OCI-LY7 (cell line): ENCODE measurements around the gene SRC. TPM values are rescaled to one million over a fixed set of nuclear protein-coding genes. Genes with fewer than 3 reads are reported as not detected.

Experiments used
- BruUV-seq: library from RNA; stranded (reverse); fragments of 400-500 nt; replicated peaks from 2 replicates; lab custom pipeline; 2021; lab: Mats Ljungman, UMichigan
- CTCF ChIA-PET: fragments of 300-600 bp; sonication (Branson Sonifier 250); formaldehyde crosslinking; loops from one replicate; lab custom pipeline; 2022; ENCODE audit warnings: antibody characterized with exemption; ENCODE audit not compliant: unreplicated experiment; lab: Charles Lee
- POLR2A ChIA-PET: fragments of 300-600 bp; sonication (Branson Sonifier 250); formaldehyde crosslinking; loops from one replicate; lab custom pipeline; 2022; ENCODE audit warnings: antibody characterized with exemption; lab: Charles Lee
- DNase-seq: peaks from one replicate; pipeline ENCODE4 v3.0.0-alpha.2; 2015; ENCODE audit warnings: low spot score
- H2AFZ ChIP-seq: fragments of 200-600 bp; sonication (generic), shearing (Covaris generic); 2 replicates; pipeline ENCODE4 v1.6.1; 2014; ENCODE audit warnings: mild to moderate bottlenecking, antibody characterized with exemption, low read length, moderate library complexity
- H3K27ac ChIP-seq: fragments of 200-600 bp; sonication (generic); 2 replicates; pipeline ENCODE4 v1.5.1; 2014; ENCODE audit warnings: mixed run types, low read depth, mild to moderate bottlenecking, moderate library complexity, low read length, inconsistent platforms; ENCODE audit not compliant: poor library complexity, severe bottlenecking
- H3K36me3 ChIP-seq: fragments of 200-600 bp; sonication (generic); 2 replicates; pipeline ENCODE4 v1.6.1; 2014; ENCODE audit warnings: mild to moderate bottlenecking, antibody characterized with exemption, low read length, moderate library complexity, mixed read lengths; ENCODE audit not compliant: insufficient read depth
- H3K4me1 ChIP-seq: fragments of 200-600 bp; sonication (generic); 2 replicates; pipeline ENCODE4 v1.5.1; 2014; ENCODE audit warnings: mild to moderate bottlenecking, low read length; ENCODE audit not compliant: insufficient read depth, poor library complexity, severe bottlenecking
- H3K4me2 ChIP-seq: fragments of 200-600 bp; sonication (generic); 2 replicates; pipeline ENCODE4 v1.6.1; 2014; ENCODE audit warnings: mild to moderate bottlenecking, low read length
- H3K4me3 ChIP-seq: fragments of 200-600 bp; sonication (generic); 2 replicates; pipeline ENCODE4 v1.5.1; 2014; ENCODE audit warnings: mild to moderate bottlenecking, low read depth, low read length; ENCODE audit not compliant: poor library complexity, severe bottlenecking
- H3K79me2 ChIP-seq: fragments of 200-600 bp; sonication (generic); 2 replicates; pipeline ENCODE4 v1.6.1; 2016; ENCODE audit warnings: low read depth, mild to moderate bottlenecking, low read length, moderate library complexity, mixed read lengths; ENCODE audit not compliant: insufficient read depth
- H3K9me2 ChIP-seq: fragments of 200-600 bp; sonication (generic); 2 replicates; pipeline ENCODE4 v1.6.1; 2016; ENCODE audit warnings: mild to moderate bottlenecking, low read length, mixed read lengths; ENCODE audit not compliant: insufficient read depth
- H3K9me3 ChIP-seq: fragments of 200-600 bp; sonication (generic); 2 replicates; pipeline ENCODE4 v1.6.1; 2014; ENCODE audit warnings: mild to moderate bottlenecking, mixed run types, low read length, mixed read lengths
- H4K20me1 ChIP-seq: fragments of 200-600 bp; sonication (generic); 2 replicates; pipeline ENCODE4 v1.6.1; 2014; ENCODE audit warnings: mild to moderate bottlenecking, antibody characterized with exemption, low read length, moderate library complexity, mixed read lengths; ENCODE audit not compliant: insufficient read depth
- EZH2phosphoT487 ChIP-seq: fragments of 200-600 bp; sonication (generic); IDR thresholded peaks from 2 replicates; pipeline ENCODE4 v1.6.1; 2018; ENCODE audit warnings: low read depth, borderline replicate concordance, mild to moderate bottlenecking, mixed run types, antibody characterized with exemption, low read length, moderate library complexity, mixed read lengths
- intact Hi-C: fragments of 100-400 bp; cut with micrococcal nuclease; formaldehyde crosslinking; loops from one replicate; pipeline ENCODE4 v1.10.0; 2022; ENCODE audit not compliant: unreplicated experiment
- total RNA-seq, 2 experiments: library from RNA; depleted of rRNA in 1 of 2; stranded (reverse); fragments of >200 nt in 1 of 2; shearing (Covaris generic) in 1 of 2; gene quantifications; 2 replicates each; pipeline ENCODE4 v1.2.3, GENCODE V29; 2014 to 2022
- TF ChIP-seq, protein P1 (sequence below): fragments of 200-600 bp; sonication (generic); conservative IDR thresholded peaks from 2 replicates; pipeline ENCODE4 v1.5.1; 2014; ENCODE audit warnings: mild to moderate bottlenecking, antibody characterized with exemption, low read length, moderate library complexity, mixed read lengths

Gene SRC
- total RNA-seq, 2 experiments from 2014 or later = 0.72 to 3.7 TPM

DNA sequence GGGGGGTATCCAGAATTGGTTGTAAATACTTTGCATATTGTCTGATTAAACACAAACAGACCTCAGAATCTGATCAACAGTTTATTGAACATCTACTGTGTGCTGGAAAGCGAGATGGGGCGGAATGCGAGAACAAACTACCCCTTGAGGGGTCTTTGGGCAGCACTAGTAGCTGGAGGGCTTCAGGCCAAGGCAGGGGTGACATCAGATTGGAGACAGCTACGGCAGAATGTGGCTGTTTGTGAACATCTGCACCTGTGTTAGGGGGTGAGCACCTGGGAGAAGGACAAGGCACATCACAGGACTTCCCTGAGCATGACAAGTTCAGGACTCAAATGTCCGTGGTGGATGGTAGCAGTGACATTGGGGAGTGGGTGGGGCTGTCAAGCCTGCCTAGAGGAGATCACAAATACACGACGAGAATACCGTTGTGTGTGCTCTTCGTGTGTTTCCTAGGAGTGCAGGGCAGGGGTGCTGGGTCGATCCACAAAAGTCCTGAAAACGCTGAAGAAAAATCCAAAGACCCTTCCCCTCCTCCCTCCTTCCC lies 59.5 kb downstream of the SRC start:
- POLR2A ChIA-PET = interaction anchor here (0.6 kb wide), 1 partner anchor 85 kb away, joined by 3 read pairs; no protein-coding TSS in a partner anchor

DNA sequence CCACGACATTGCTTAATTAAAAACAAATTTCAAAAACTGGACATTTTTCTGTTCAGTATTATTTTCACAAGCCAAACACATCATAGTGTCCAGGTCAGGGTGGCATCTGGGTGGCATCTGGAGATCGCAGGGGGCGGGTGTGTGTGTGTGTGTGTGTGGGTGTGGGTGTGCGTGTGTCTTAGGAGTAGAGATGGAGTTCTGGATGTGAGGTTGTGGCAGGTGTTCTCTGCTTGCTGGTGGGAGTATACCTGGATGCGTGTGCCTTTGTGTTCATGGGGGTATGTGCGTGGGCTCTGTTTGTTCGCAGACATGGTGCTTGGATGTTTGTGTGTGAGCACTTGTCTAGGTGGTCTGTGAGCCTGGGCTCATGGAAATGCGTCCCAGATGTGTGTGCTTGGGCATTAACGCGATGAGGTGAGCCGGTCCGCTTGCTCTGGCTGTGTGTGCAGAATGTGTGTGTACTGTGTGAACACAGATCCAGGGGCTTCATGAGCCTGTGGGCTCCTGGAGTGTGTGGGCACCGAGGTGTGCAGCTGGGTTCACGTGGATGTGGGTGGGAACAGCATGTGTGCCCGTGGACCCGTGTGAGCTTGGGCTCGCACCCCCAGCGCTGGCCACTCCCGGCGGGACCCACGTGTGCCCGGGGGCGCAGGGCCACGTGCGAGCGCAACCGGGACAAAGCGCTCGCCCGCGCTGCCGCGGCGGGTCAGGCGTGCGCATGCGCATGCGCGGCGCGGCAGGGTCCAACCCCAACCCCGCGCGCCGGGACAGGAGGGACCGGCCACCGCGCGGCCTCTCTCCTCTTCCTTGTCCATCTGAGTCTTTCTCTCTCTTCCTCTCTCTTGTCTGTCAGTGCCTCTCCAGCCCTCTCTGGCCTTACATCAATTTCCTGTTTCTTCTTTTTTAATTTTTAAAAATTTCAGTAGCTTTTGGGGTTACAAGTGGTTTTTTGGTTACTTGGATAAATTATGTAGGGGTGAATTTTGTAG lies 60.4 kb downstream of the SRC start:
- no TSS peak for BruUV-seq
- Histone ChIP-seq H3K4me2 (peak overlapping the region; percentile 59), H3K9me3 (no peaks in the 10 kb centered on the region), H3K79me2 (no peaks in the 10 kb centered on the region), H3K36me3 (no peaks in the 10 kb centered on the region), H4K20me1 (no peaks in the 10 kb centered on the region), H2AFZ (peak overlapping the region; percentile 70), H3K4me1 (peaks cover 17% of the 10 kb centered on the region), H3K4me3 (peak overlapping the region; percentile 22), H3K9me2 (no peaks in the 10 kb centered on the region), H3K27ac (no peak overlapping the region)
- ChIA-PET POLR2A (no interaction called here), CTCF (no interaction called here)
- TF ChIP-seq, protein P1, sequence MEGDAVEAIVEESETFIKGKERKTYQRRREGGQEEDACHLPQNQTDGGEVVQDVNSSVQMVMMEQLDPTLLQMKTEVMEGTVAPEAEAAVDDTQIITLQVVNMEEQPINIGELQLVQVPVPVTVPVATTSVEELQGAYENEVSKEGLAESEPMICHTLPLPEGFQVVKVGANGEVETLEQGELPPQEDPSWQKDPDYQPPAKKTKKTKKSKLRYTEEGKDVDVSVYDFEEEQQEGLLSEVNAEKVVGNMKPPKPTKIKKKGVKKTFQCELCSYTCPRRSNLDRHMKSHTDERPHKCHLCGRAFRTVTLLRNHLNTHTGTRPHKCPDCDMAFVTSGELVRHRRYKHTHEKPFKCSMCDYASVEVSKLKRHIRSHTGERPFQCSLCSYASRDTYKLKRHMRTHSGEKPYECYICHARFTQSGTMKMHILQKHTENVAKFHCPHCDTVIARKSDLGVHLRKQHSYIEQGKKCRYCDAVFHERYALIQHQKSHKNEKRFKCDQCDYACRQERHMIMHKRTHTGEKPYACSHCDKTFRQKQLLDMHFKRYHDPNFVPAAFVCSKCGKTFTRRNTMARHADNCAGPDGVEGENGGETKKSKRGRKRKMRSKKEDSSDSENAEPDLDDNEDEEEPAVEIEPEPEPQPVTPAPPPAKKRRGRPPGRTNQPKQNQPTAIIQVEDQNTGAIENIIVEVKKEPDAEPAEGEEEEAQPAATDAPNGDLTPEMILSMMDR = no peak
- TF ChIP-seq EZH2phosphoT487 = no peak
- DNase-seq = peak; percentile 41
- intact Hi-C loops = no loop called here

More for the DNA sequence above, 59.5 kb downstream of the SRC start:
- Histone ChIP-seq H3K4me2 (no peak overlapping the region), H3K79me2 (no peaks in the 10 kb centered on the region), H3K4me1 (peaks cover 17% of the 10 kb centered on the region), H3K27ac (no peak overlapping the region), H3K9me3 (no peaks in the 10 kb centered on the region), H2AFZ (no peak overlapping the region), H3K9me2 (no peaks in the 10 kb centered on the region), H3K4me3 (no peak overlapping the region), H3K36me3 (no peaks in the 10 kb centered on the region), H4K20me1 (no peaks in the 10 kb centered on the region)
- DNase-seq = no peak
- TF ChIP-seq EZH2phosphoT487 = no peak
- TF ChIP-seq, protein P1 = no peak
- CTCF ChIA-PET = no interaction called here
- intact Hi-C loops = no loop called here
- BruUV-seq = no TSS peak
